ENCODE data around the gene PTPRR.

Gene PTPRR

DNA sequence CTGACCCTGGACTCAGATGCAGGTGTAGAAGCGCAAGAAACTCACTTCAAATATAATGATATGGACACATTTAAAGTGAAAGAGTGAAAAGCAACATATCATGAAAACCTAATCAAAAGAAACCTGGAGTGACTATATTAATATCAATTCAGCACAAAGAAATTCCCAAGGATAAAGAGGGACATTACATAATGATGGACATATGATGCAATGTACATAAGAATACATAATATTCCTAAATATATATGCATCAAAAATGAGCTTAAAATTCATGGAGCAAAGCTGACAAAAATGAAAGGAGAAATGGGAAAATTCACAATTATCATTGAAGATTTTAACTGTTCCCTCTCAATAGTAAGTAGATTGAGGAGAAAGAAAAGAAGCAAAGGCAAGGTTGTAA, 24.6 kb downstream of the PTPRR start:
- Histone ChIP-seq H3K27me3 (ENCODE audit: insufficient read depth, low read length, poor library complexity, severe bottlenecking) (no peaks in the 10 kb centered on the region), H2AFZ (ENCODE audit: low read length) (no peak overlapping the region), H3F3A (ENCODE audit: low read depth) (no peaks in the 10 kb centered on the region), H3K9ac (ENCODE audit: low read depth, low read length, poor library complexity, severe bottlenecking) (no peak overlapping the region), H3K9me2 (replicated peaks; ENCODE audit: low read depth, low read length) (no peaks in the 10 kb centered on the region), H3K79me2 (ENCODE audit: insufficient read depth, low read length) (no peaks in the 10 kb centered on the region), H3K9me3 (ENCODE audit: insufficient read depth, low read depth, low read length) (no peaks in the 10 kb centered on the region), H3K4me3 (ENCODE audit: low read length, poor library complexity, severe bottlenecking) (no peak overlapping the region), H3K4me2 (ENCODE audit: low read depth, low read length, poor library complexity, severe bottlenecking) (no peak overlapping the region), H4K20me1 (ENCODE audit: insufficient read depth, low read length, poor library complexity, severe bottlenecking) (no peaks in the 10 kb centered on the region), H3K36me3 (ENCODE audit: insufficient read depth, low read length) (no peaks in the 10 kb centered on the region), H3K4me1 (ENCODE audit: insufficient read depth, low read length, poor library complexity, severe bottlenecking) (peaks cover 5% of the 10 kb centered on the region)
- TF ChIP-seq EZH2phosphoT487 (IDR thresholded peaks at IDR 0.05; ENCODE audit: borderline replicate concordance): no peak
- TF ChIP-seq, protein P1, sequence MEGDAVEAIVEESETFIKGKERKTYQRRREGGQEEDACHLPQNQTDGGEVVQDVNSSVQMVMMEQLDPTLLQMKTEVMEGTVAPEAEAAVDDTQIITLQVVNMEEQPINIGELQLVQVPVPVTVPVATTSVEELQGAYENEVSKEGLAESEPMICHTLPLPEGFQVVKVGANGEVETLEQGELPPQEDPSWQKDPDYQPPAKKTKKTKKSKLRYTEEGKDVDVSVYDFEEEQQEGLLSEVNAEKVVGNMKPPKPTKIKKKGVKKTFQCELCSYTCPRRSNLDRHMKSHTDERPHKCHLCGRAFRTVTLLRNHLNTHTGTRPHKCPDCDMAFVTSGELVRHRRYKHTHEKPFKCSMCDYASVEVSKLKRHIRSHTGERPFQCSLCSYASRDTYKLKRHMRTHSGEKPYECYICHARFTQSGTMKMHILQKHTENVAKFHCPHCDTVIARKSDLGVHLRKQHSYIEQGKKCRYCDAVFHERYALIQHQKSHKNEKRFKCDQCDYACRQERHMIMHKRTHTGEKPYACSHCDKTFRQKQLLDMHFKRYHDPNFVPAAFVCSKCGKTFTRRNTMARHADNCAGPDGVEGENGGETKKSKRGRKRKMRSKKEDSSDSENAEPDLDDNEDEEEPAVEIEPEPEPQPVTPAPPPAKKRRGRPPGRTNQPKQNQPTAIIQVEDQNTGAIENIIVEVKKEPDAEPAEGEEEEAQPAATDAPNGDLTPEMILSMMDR (conservative IDR thresholded peaks at IDR 0.05; ENCODE audit: low read length): no peak

DNA sequence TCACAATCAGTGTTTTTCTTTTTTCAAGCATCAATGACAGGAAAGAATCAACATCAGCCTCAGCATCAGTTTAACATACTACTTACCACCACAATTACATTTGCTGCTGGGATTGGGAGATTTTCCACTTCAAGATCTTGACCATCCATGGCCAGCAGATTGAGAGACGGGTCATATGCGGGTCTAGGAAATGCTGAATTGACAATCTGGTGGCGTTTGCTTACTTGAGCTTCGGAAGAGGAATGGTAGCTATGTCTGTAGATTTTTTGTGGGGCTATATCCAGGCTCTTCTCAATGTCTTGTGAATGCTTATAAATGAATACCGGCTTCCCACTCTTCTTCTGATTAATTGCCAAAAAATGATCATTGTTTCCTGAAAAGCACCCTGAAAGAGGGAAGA, 27.9 kb downstream of the PTPRR start:
- no peak overlapping the region for H3K4me3 ChIP-seq (ENCODE audit: low read length, poor library complexity, severe bottlenecking)
- H3K9me3 ChIP-seq (ENCODE audit: insufficient read depth, low read depth, low read length): no peaks in the 10 kb centered on the region
- H3K9me2 ChIP-seq (replicated peaks; ENCODE audit: low read depth, low read length): no peaks in the 10 kb centered on the region
- H3K9ac ChIP-seq (ENCODE audit: low read depth, low read length, poor library complexity, severe bottlenecking): no peak overlapping the region
- H3K4me2 ChIP-seq (ENCODE audit: low read depth, low read length, poor library complexity, severe bottlenecking): no peak overlapping the region
- TF ChIP-seq EZH2phosphoT487 (IDR thresholded peaks at IDR 0.05; ENCODE audit: borderline replicate concordance): no peak
- TF ChIP-seq, protein P1 (conservative IDR thresholded peaks at IDR 0.05; ENCODE audit: low read length): no peak
- H3K79me2 ChIP-seq (ENCODE audit: insufficient read depth, low read length): no peaks in the 10 kb centered on the region
- H3K27me3 ChIP-seq (ENCODE audit: insufficient read depth, low read length, poor library complexity, severe bottlenecking): no peaks in the 10 kb centered on the region
- H2AFZ ChIP-seq (ENCODE audit: low read length): no peak overlapping the region
- H3F3A ChIP-seq (ENCODE audit: low read depth): no peaks in the 10 kb centered on the region
- peaks cover 5% of the 10 kb centered on the region for H3K4me1 ChIP-seq (ENCODE audit: insufficient read depth, low read length, poor library complexity, severe bottlenecking)
- no peaks in the 10 kb centered on the region for H4K20me1 ChIP-seq (ENCODE audit: insufficient read depth, low read length, poor library complexity, severe bottlenecking)
- H3K36me3 ChIP-seq (ENCODE audit: insufficient read depth, low read length): no peaks in the 10 kb centered on the region

GRCh38 chr12:70890895-70891832, 29.4 kb downstream of the PTPRR start:
- H2AFZ ChIP-seq (ENCODE audit: low read length): no peak overlapping the region
- H3K79me2 ChIP-seq (ENCODE audit: insufficient read depth, low read length): no peaks in the 10 kb centered on the region
- TF ChIP-seq EZH2phosphoT487 (IDR thresholded peaks at IDR 0.05; ENCODE audit: borderline replicate concordance): no peak
- TF ChIP-seq, protein P1 (conservative IDR thresholded peaks at IDR 0.05; ENCODE audit: low read length): no peak
- no peaks in the 10 kb centered on the region for H3F3A ChIP-seq (ENCODE audit: low read depth)
- no peaks in the 10 kb centered on the region for H3K27me3 ChIP-seq (ENCODE audit: insufficient read depth, low read length, poor library complexity, severe bottlenecking)
- H3K9ac ChIP-seq (ENCODE audit: low read depth, low read length, poor library complexity, severe bottlenecking): no peak overlapping the region
- no peaks in the 10 kb centered on the region for H4K20me1 ChIP-seq (ENCODE audit: insufficient read depth, low read length, poor library complexity, severe bottlenecking)
- no peak overlapping the region for H3K4me2 ChIP-seq (ENCODE audit: low read depth, low read length, poor library complexity, severe bottlenecking)
- no peaks in the 10 kb centered on the region for H3K9me2 ChIP-seq (replicated peaks; ENCODE audit: low read depth, low read length)
- no peaks in the 10 kb centered on the region for H3K9me3 ChIP-seq (ENCODE audit: insufficient read depth, low read depth, low read length)
- H3K4me1 ChIP-seq (ENCODE audit: insufficient read depth, low read length, poor library complexity, severe bottlenecking): peaks cover 5% of the 10 kb centered on the region
- no peak overlapping the region for H3K4me3 ChIP-seq (ENCODE audit: low read length, poor library complexity, severe bottlenecking)
- no peaks in the 10 kb centered on the region for H3K36me3 ChIP-seq (ENCODE audit: insufficient read depth, low read length)

Data from Loucy (cell line).